H1 (cell line): Measurements from ENCODE around the gene ZFAND3. TPM values are rescaled to one million over a fixed set of nuclear protein-coding genes. Genes with fewer than 3 reads are reported as not detected.

Experiments used
- RAD21 ChIP-seq, 2 experiments: IDR thresholded peaks in 1 of 2; conservative IDR thresholded peaks in 1 of 2; 2 replicates each; pipeline ENCODE4 v1.6.1; 2011; ENCODE audit warnings: low read depth in 2 of 2, low read length in 2 of 2, improper control_type of control experiment in 1 of 2, inconsistent platforms in 1 of 2, mild to moderate bottlenecking in 1 of 2, moderate library complexity in 1 of 2
- SIX5 ChIP-seq: IDR thresholded peaks from 2 replicates; pipeline ENCODE4 v1.6.1; 2011; ENCODE audit warnings: mild to moderate bottlenecking, low read depth, low read length
- SP1 ChIP-seq: IDR thresholded peaks from 2 replicates; pipeline ENCODE4 v1.6.1; 2011; ENCODE audit warnings: low read depth, low read length
- TBP ChIP-seq: IDR thresholded peaks from 2 replicates; pipeline ENCODE4 v1.6.1; 2011; ENCODE audit warnings: low read depth, low read length, improper control_type of control experiment
- polyA plus RNA-seq, 7 experiments: library from polyadenylated mRNA; depleted of rRNA in 3 of 7; stranded (reverse) in 5 of 7; unstranded in 2 of 7; fragments of >200 nt in 5 of 7; fragments of 200-250 nt in 2 of 7; gene quantifications; 1 replicate in 5 of 7; 2 replicates in 1 of 7; 4 replicates in 1 of 7; pipeline versions ENCODE4 v1.2.1 to v1.2.3, GENCODE V29; 2011 to 2013; ENCODE audit warnings: missing spikeins in 2 of 7, mixed read lengths in 2 of 7
- total RNA-seq: library from RNA; stranded (reverse); fragmentation: NEBNext Ultra II Directional; extraction: Animal tissue kit (Norgen Biotek cat#: 25700); gene quantifications from 2 replicates; pipeline ENCODE4 v1.2.1, GENCODE V29; 2021
- TF ChIP-seq, protein P1 (sequence below): fragments of 300-600 bp; sonication (generic); IDR thresholded peaks from 2 replicates; pipeline ENCODE4 v1.7.1; 2012; ENCODE audit warnings: low read length, moderate library complexity, mild to moderate bottlenecking, inconsistent platforms; ENCODE audit not compliant: insufficient replicate concordance

ZFAND3 gene
- total and polyA plus RNA-seq, 2 of the 8 experiments (the other 6 are each of a cell fraction or from before 2014, with no cell fraction given), result 13.0 to 51.3 TPM

GRCh38 chr6:38152620-38153019 is 333.1 kb downstream of the ZFAND3 start (continued):
- no peak for TF ChIP-seq SIX5
- TF ChIP-seq TBP, result no peak
- TF ChIP-seq, protein P1, sequence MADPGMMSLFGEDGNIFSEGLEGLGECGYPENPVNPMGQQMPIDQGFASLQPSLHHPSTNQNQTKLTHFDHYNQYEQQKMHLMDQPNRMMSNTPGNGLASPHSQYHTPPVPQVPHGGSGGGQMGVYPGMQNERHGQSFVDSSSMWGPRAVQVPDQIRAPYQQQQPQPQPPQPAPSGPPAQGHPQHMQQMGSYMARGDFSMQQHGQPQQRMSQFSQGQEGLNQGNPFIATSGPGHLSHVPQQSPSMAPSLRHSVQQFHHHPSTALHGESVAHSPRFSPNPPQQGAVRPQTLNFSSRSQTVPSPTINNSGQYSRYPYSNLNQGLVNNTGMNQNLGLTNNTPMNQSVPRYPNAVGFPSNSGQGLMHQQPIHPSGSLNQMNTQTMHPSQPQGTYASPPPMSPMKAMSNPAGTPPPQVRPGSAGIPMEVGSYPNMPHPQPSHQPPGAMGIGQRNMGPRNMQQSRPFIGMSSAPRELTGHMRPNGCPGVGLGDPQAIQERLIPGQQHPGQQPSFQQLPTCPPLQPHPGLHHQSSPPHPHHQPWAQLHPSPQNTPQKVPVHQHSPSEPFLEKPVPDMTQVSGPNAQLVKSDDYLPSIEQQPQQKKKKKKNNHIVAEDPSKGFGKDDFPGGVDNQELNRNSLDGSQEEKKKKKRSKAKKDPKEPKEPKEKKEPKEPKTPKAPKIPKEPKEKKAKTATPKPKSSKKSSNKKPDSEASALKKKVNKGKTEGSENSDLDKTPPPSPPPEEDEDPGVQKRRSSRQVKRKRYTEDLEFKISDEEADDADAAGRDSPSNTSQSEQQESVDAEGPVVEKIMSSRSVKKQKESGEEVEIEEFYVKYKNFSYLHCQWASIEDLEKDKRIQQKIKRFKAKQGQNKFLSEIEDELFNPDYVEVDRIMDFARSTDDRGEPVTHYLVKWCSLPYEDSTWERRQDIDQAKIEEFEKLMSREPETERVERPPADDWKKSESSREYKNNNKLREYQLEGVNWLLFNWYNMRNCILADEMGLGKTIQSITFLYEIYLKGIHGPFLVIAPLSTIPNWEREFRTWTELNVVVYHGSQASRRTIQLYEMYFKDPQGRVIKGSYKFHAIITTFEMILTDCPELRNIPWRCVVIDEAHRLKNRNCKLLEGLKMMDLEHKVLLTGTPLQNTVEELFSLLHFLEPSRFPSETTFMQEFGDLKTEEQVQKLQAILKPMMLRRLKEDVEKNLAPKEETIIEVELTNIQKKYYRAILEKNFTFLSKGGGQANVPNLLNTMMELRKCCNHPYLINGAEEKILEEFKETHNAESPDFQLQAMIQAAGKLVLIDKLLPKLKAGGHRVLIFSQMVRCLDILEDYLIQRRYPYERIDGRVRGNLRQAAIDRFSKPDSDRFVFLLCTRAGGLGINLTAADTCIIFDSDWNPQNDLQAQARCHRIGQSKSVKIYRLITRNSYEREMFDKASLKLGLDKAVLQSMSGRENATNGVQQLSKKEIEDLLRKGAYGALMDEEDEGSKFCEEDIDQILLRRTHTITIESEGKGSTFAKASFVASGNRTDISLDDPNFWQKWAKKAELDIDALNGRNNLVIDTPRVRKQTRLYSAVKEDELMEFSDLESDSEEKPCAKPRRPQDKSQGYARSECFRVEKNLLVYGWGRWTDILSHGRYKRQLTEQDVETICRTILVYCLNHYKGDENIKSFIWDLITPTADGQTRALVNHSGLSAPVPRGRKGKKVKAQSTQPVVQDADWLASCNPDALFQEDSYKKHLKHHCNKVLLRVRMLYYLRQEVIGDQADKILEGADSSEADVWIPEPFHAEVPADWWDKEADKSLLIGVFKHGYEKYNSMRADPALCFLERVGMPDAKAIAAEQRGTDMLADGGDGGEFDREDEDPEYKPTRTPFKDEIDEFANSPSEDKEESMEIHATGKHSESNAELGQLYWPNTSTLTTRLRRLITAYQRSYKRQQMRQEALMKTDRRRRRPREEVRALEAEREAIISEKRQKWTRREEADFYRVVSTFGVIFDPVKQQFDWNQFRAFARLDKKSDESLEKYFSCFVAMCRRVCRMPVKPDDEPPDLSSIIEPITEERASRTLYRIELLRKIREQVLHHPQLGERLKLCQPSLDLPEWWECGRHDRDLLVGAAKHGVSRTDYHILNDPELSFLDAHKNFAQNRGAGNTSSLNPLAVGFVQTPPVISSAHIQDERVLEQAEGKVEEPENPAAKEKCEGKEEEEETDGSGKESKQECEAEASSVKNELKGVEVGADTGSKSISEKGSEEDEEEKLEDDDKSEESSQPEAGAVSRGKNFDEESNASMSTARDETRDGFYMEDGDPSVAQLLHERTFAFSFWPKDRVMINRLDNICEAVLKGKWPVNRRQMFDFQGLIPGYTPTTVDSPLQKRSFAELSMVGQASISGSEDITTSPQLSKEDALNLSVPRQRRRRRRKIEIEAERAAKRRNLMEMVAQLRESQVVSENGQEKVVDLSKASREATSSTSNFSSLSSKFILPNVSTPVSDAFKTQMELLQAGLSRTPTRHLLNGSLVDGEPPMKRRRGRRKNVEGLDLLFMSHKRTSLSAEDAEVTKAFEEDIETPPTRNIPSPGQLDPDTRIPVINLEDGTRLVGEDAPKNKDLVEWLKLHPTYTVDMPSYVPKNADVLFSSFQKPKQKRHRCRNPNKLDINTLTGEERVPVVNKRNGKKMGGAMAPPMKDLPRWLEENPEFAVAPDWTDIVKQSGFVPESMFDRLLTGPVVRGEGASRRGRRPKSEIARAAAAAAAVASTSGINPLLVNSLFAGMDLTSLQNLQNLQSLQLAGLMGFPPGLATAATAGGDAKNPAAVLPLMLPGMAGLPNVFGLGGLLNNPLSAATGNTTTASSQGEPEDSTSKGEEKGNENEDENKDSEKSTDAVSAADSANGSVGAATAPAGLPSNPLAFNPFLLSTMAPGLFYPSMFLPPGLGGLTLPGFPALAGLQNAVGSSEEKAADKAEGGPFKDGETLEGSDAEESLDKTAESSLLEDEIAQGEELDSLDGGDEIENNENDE, result no peak
- TF ChIP-seq RAD21 (IDR thresholded peaks at IDR 0.05 in 1 of 2, conservative IDR thresholded peaks at IDR 0.05 in 1 of 2; ENCODE audit: low read depth in 2 of 2, low read length in 2 of 2), result no peak
- no peak for TF ChIP-seq SP1
